Measurements from ENCODE around the gene HSPA4L.

GRCh38 chr4:127881563-127881864 lies 99.4 kb downstream of the HSPA4L start:
- TF ChIP-seq CTCF (IDR thresholded peaks at IDR 0.05 in 4 of 5, conservative IDR thresholded peaks at IDR 0.05 in 1 of 5) (no peak), POLR2A (IDR thresholded peaks at IDR 0.05) (no peak)
